Measurements from ENCODE around the gene KCTD7.
"Not testable (repeated sequence)": the region's sequence is repeated elsewhere in the genome, so short reads cannot be mapped to it uniquely, and the experiment has no call there.

The KCTD7 gene

DNA sequence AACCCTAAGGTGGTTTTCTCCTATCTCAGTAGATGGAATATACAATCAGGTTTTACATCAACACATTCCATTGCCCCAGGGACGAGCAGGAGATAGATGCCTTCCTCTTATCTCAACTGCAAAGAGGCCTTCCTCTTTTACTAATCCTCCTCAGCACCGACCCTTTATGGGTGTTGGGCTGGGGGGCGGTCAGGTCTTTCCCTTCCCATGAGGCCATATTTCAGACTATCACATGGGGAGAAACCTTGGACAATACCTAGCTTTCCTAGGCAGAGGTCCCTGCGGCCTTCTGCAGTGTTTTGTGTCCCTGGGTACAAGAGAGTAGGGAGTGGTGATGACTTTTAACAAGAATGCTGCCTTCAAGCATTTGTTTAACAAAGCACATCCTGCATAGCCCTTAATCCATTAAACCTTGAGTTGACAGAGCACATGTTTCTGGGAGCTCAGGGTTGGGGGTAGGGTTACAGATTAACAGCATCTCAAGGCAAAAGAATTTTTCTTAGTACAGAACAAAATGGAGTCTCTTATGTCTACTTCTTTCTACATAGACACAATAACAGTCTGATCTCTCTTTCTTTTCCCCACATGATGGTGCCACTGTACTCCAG is 9.2 kb upstream of the KCTD7 start:
- not testable (repeated sequence) for DNase-seq

DNA sequence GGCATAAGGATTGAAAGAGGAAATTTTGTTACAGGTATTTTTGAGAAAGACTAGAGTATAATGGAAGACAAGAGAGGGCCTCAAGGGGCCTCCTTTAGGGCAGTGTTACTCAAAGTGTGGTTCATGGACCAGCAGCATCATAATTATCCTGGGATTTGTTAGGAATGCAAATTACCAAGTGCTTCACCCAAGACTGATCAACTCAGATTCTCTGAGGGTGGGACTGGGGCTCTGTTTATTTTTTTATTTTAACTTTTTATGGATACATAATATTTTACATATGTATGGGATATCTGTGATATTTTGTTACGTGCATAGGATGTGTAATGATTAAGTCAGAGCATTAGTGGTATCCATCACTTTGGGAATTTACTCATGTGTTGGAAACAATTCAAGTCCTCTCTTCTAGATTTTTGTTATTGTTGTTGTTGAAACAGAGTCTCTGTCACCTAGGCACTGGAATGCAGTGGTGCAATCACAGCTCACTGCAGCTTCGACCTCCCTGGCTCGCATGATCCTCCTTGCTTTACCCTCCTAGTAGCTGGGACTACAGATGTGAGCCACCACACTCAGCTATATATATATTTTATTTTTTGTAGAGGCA is 2.2 kb upstream of the KCTD7 start:
- DNase-seq = no peak

DNA sequence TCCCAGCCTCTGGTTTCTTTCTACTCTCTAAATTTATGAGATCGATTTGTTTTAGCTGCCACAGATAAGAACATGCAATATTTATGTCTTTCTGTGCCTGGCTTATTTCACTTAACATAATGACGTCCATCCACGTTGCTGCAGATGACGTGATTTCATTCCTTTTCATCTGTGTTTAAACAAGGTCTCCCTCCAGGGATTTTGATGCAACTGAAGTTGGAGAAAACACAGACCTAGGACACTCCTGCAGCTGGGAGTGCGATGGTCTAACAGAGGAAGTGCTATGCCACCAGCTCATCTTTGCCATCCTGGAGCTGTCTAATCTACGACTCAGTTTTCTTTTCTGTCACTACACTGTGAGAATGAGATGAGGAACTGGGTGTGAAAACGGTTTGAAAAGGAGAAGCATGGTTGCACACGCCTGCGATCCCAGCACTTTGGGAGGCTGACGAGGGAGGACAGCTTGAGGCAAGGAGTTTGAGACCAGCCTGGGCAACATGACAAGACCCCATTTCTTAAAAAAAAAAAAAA is 1.5 kb upstream of the KCTD7 start:
- DNase-seq = no peak

DNA sequence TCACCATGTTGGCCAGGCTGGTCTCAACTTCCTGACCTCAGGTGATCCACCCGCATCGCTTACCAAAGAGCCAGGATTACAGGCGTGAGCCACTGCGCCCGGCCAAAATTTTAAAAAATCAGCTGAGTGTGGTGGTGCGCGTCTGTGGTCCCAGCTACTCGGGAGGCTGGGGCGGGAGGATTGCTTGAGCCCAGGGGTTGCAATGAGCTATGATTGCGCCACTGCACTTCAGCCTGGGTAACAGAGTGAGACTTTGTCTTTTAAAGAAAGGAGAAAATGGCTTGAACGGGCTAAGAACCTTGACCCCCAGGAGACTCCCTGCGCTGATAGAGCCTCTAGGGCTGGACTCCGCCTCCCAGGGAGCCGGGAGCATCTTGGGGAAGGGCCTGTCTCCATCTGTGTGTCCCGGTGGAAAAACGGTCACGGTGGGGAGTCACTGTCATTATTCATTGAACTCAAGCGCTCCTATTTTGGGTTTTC is 760 bp upstream of the KCTD7 start:
- DNase-seq = no peak

DNA sequence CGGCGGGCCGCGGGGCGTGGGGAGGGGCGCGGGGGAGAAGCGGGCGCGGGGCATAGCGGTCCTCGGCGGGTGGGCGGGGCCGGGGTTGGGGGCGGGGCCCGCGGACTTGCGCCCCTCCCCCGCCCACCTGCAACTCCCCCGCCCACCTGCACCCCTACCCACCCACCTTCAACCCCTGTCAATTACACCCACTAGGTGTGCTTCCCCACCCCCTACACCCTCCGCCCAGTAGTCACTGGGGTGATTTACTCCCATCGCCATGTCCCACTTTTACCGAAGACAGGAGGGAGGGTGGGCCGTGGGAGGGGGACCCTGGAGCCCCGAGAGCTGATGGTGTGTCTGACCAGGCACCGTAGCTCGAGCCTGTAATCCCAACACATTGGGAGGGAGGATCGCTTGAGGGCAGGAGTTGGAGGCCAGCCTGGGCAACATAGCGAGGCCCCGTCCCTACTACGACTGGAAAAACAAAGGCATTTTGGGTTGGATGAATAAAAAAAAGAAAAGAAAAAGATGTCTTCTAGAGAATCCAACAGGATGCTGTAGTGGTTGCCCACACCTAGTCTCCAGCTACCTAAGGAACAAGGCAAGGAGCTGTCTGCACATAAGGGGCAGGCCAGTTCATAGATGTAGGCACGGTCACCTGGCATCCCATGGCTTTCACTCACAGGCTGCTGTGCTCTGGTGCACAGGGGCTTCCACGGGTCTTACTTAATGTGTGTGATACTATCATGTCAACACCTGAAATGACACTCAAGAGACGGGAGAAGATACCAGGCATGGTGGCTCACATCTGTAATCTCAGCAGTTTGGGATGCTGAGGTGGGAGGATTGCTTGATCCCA is 761 bp downstream of the KCTD7 start:
- DNase-seq = peak; percentile 42

DNA sequence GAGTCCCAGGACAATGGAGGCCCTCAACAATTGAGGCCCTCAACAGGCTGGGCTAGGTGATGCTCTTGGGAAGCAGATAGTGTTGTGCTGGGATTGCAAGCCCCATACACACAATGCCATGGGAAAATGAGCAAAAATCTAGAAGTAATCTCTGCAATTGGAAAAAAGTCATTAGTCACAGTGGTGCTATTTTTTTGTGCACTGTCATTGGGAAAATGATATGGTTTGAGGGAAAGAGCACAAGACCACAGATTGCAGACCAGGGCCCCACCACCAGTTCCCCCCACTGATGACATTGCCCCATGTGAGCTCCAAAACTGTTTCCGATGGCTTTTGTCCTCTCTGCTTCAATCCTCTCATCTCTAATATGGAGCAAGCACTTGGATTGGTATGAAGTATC is 1.9 kb downstream of the KCTD7 start:
- DNase-seq = no peak

DNA sequence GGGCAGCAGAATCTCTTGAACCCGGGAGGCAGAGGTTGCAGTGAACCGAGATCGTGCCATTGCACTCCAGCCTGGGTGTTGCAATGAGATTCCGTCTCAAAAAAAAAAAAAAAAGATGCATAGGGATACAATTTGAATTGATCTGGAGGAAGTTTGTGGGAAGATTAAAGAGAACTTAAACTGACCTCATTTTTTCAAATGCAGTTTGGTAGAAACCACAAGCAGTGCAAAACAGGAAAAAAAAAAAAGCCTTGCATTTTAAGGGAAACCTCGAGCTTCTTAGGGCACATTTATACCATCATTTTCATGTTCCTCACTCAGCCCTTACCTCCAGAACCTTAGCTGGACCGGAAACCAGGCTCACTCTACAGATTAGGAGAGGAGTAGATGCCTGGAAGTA is 2.8 kb downstream of the KCTD7 start:
- no peak for DNase-seq

DNA sequence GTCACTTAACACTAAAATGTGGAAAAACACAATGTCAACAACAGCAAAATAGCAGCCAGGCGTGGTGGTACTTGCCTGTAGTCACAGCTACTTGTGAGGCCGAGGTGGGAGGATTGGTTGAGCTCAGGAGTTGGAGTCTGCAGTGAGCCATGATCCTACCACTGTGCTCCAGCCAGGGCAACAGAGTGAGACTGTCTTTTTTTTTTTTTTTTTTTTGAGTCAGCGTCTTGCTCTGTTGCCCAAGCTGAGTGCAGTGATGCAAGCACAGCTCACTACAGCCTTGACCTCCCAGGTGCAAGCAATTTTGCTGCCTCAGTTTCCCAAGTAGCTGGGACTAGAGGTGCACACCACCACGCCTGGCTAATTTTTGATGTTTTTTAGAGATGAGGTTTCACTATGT is 6.1 kb downstream of the KCTD7 start:
- no peak for DNase-seq

DNA sequence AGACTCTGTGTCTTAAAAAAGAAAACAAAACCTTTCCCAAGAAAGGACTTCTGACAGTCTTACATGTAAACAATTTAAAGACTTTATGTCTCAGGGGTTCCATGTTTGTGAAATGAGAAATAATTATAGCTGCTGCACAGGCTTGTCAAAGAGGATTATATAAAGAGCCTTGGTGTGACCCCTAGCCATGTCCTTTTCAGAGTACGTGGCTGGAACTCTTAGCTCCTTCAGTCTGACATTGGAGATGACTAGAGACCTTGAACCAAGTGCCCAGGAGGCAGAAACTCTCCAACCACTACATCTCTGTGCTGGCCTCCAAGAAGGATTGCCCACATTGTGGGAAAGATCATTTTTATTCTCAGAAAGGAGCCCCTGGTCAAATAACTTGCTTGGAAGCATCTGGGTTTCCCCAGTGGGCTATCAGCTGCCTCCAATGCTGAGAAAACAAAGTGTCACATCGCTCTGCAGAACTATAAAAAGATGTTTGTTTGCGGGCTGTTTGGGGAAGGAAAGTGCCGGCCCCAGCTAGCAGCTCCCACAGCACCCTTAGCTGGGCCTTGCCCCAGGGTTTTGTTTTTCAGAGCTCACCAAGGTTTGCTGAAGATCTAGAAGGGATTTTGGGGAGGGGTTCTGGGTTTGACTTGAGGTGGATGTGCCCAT is 6.8 kb downstream of the KCTD7 start:
- DNase-seq = not testable (repeated sequence)

DNA sequence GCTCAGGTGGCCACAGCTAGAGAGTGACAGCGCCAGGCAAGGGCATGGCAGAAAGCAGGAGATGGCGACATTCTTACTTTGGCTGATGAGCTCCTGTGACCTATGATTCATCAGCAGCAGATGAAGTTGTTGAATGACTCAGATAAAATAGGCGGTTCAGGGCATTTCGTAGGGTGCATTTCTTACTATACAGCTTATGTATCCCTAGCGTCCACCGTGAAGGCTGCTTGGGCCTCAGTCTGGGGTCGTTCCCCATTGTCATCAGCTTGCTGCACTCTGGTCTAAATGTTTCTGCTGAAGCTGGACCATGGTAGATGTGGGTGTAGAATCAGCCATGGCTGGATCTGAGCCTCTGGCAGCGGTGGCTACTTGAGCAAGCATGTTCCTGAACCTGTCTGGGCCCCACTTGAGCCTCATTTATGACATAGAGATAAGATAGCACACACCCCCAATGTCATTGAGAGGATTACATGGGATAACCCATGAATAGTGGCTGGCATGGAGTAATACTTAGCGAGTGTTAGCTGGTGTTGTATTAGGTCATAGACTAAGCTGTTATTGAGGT is 7.4 kb downstream of the KCTD7 start:
- not testable (repeated sequence) for DNase-seq

DNA sequence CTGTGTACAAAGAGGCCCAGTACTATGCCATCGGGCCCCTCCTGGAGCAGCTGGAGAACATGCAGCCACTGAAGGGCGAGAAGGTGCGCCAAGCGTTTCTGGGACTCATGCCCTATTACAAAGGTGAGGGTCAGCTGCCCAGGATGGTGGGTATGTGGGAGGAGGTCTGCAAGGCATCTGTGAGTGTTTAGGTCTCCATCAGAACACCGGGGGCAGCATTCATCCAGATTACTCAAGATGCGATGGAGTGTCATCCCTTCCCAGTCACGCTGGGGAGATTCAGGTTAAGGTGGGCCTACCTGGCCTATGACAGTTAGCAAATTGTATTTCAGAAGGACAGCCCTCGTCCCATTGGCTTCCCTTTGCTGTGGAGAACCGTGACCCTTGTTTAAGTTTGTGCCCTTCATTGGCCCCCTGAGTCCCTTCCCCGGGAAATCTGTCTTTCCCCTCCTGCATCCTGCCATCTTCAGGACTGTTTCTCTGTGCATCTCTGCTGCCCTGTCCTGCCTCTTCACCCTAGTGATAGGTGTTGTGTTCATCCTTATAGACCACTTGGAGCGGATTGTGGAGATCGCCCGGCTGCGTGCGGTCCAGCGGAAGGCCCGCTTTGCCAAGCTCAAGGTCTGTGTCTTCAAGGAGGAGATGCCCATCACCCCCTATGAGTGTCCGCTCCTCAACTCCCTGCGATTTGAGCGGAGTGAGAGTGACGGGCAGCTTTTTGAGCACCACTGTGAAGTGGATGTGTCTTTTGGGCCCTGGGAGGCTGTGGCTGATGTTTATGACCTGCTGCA is 9.8 kb downstream of the KCTD7 start:
- no peak for DNase-seq

DNA sequence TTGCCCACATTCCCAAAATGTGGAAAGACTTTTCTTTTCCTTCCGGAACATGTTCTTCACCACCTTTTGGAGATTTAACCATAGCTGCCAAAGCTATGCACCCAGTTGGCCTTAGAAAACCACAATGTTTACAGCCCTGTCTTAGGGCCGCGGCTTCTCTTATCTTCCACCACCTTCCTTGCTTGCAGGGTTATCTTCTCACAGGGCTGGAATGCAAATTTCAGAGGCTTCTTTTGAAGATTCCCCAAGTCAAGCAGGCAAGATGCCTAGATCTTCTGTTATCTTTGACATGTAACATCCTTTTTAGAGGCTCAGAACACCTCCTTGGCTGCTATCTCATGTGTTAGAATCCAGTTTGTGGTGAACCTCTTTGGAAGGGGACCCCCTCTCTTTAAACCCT is 11.1 kb downstream of the KCTD7 start:
- no peak for DNase-seq

DNA sequence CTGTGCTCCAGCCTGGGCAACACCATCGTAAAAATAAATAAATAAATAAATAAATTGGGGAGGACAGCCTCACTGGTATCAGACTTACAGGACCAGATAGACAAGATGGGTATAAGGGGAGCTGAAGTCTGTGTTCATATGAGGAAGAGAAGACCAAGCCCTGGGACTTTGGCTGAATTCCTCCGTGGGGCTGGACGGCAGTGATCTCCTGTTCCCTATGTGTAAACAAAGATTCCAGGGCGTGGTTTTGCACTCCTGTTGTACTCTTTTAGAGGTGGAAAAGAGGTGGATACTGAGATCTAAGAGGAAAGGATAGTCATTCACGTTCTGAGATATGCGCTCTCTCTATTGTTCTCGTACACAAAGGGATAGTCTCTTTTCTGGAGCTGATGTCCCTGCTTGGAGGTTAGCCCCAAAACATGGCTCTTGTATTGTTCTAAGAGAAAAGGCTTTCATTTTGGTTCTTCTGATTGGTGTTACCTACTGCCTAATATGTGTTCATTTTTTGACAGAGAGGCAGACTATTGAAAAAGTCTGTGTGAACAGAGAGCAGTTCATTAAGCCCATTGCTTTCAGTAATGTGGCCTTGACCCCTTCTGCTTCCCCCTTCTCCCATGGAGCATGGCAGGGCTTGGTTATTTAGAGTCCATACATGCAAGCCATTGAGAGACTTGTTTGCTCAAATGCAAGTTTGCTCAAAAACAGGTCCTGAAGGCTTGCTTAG is 12.3 kb downstream of the KCTD7 start:
- no peak for DNase-seq

DNA sequence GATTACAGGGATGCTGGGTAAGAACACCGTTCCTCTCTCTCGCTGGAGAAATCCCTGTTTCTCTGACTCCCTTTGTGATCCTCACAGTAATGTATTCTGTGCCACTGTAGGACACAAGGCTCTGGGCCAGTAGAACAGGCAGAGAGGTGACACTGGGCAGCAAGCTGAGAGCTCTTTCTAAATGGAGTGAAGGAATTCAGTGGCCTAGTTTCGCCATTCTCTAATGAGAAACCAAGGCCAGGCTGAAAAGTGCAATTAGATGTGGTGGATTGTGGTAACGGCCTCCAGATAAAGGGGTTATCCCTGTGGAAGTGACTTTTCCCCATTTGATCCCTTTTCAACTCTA is 12.8 kb downstream of the KCTD7 start:
- DNase-seq = peak; percentile 60

DNA sequence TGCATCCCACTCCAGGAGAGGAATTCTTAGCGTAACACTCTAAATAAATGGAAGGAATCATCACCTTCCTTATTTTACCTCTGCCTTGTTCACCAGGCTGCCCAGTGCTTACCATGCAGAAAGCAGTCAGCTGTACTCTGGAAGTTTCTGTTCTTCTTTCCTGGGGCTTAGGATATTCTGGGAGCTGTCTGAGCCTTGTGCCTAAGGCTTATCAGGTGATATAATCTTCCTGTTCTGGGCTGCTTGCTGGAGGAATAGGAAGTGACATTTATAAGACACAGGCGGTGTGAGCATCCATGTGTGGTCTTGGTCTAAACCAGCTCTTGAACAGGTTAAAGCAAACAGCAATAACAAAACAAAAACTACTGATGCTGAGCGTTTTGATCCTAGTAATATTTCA is 13.5 kb downstream of the KCTD7 start:
- peak; percentile 8 for DNase-seq

DNA sequence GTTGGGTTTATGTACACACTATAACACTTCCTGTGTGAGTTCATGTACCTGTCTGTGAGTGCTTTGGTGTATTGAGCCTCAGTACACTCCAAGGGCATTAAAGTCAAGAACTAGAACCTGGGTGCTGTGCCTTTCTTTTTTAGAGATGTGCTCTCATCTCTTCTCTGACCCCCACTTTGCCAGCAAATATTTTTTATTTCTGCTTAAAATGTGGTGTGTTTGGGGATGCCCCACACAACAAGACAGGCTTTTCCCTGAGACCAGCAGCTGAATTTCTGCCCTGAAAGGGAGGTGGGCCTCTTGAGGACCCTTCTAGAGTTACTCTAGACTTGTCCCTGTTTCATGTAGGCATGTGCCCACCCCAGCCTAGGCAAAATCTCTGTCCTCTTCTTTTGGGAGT is 14.3 kb downstream of the KCTD7 start:
- DNase-seq = no peak

DNA sequence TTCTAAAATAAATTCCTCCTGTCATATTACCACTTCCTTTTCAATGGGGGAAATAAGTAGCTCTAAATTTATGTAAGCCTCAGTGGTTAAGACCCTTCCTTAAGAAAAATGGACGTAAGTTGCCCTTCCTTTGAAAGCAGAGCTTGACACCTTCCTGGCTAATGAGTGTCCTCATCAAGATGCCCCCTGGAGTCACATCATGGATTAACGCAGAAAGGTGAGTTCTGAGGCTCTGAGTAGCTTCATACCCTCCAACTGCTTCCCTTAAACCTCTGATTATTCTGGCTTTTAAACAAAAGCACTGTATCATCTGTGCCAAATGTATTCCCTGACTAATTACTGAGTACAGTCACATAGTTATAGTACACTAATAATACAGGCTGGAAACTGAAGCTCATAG is 14.7 kb downstream of the KCTD7 start:
- DNase-seq = no peak

DNA sequence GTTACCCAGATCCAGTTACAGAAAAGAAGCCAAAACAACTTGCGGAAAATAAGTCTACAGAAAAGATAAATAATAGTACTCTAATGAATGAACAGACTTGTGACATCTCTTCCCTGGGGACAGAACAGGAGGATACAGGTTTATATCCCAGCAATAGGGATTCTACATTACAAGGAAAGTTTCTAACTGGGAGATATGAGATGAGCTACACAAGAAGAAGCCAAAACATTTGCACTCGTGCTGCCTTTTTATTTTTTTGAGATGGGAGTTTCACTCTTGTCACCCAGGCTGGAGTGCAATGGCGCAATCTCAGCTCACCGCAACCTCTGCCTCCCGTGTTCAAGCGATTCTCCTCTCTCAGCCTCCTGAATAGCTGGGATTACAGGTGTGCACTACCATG is 22.3 kb downstream of the KCTD7 start:
- not testable (repeated sequence) for DNase-seq

DNA sequence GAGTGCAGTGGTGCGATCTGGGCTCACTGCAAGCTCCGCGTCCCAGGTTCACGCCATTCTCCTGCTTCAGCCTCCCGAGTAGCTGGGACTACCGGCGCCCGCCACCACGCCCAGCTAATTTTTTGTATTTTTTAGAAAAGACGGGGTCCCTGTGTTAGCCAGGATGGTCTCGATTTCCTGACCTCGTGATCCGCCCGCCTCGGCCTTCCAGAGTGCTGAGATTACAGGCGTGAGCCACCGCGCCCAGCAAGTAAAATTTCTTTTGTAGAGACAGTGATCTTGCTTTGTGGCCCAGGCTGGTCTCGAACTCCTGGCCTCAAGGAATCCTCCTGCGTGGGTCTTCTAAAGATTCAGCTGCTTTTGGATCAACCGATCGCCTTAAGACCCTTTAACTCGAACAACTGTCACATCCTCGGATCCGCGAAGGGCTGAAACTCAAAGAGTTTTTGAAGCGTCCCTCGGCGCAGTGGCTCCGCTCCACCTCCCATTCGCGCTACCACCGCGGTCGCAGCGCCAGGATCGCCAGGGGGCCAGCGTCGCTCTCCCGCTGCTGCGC is 25.1 kb downstream of the KCTD7 start:
- not testable (repeated sequence) for DNase-seq

DNA sequence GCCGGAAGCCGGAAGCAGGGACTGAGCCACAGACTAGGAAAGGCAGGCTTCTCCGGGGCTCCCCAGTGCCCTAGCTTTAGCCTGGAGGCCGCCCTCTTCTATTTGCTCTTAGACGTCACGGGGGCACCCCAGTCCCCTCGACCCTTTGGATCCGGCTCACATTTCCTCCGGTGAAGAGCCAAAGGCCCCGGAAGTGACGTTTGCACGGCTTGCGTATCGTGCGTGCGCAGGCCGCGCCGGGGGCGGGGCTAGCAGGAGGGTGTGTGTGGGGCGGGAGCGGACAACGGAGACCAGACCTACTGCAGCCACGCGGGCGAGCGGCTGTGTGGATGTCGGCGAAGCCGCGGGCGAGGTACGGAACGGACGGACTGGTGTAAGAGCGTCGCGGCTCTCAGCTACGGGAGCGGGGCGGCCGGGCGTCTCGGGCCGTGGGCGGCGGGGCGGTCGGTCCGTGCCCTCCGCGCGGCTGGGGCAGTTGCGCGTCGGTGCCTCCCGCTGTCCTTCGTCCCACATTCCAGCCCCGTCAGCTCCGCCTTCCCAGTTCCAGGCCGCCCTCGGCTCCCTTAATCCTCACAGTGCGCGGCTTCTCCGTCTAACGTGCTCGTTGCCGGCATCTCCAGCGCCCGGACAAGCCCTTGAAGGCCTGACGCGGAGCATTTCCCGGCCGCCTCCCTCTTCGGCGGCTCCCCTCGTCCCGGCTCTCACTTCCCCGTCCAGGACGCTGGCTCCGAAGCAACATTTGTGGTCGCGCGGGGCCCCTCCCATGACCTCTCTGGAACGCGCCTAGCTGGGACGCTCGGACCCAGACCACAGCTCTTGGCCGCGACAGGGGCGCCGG is 25.8 kb downstream of the KCTD7 start:
- DNase-seq = peak; percentile 99

All from midbrain (tissue), 1 donor.